GM23338 (cell line): Measurements from ENCODE around the gene PIK3R5. TPM values are rescaled to one million over a fixed set of nuclear protein-coding genes. Genes with fewer than 3 reads are reported as not detected.

Experiments
- ATAC-seq: fragments of 200-7000 bp; cut with Tn5 transposase; 3 replicates; pipeline ENCODE4 v1.9.1; 2020
- DNase-seq: peaks from one replicate; pipeline ENCODE4 v3.0.0-alpha.2; 2015; ENCODE audit warnings: low spot score
- H2AFZ ChIP-seq: fragments of 200-600 bp; sonication (generic); 2 replicates; pipeline ENCODE4 v1.8.0; 2016; ENCODE audit warnings: antibody characterized with exemption, mild to moderate bottlenecking, moderate library complexity
- H3F3A ChIP-seq: fragments of 200-600 bp; sonication (generic); replicated peaks from 2 replicates; pipeline ENCODE4 v1.8.0; 2017; ENCODE audit warnings: antibody characterized with exemption, mixed run types, low read depth
- H3K27ac ChIP-seq: fragments of 200-600 bp; sonication (generic); 2 replicates; pipeline ENCODE4 v1.6.1; 2016; ENCODE audit warnings: low read depth
- H3K27me3 ChIP-seq: fragments of 200-600 bp; sonication (generic); 2 replicates; pipeline ENCODE4 v1.8.0; 2016; ENCODE audit warnings: mild to moderate bottlenecking, mixed run types, moderate library complexity; ENCODE audit not compliant: insufficient read depth
- H3K36me3 ChIP-seq: fragments of 200-600 bp; sonication (generic); 2 replicates; pipeline ENCODE4 v1.8.0; 2016; ENCODE audit warnings: mild to moderate bottlenecking; ENCODE audit not compliant: insufficient read depth
- H3K4me1 ChIP-seq: fragments of 200-600 bp; sonication (generic); 2 replicates; pipeline ENCODE4 v1.8.0; 2016; ENCODE audit warnings: mild to moderate bottlenecking, moderate library complexity; ENCODE audit not compliant: insufficient read depth
- H3K4me2 ChIP-seq: fragments of 200-600 bp; sonication (generic); 2 replicates; pipeline ENCODE4 v1.7.1; 2017; ENCODE audit warnings: mixed run types
- H3K4me3 ChIP-seq: fragments of 200-600 bp; sonication (generic); 2 replicates; pipeline ENCODE4 v1.6.1; 2016; ENCODE audit warnings: mixed run types
- H3K79me2 ChIP-seq: fragments of 200-600 bp; sonication (generic); replicated peaks from 2 replicates; pipeline ENCODE4 v1.8.0; 2017; ENCODE audit warnings: mild to moderate bottlenecking; ENCODE audit not compliant: insufficient read depth
- H3K9me2 ChIP-seq: fragments of 200-600 bp; sonication (generic); 2 replicates; pipeline ENCODE4 v1.8.0; 2017; ENCODE audit not compliant: insufficient read depth
- H4K20me1 ChIP-seq: fragments of 200-600 bp; sonication (generic); replicated peaks from 2 replicates; pipeline ENCODE4 v1.8.0; 2017; ENCODE audit warnings: mild to moderate bottlenecking; ENCODE audit not compliant: insufficient read depth
- H3K27ac Mint-ChIP-seq: 2 replicates; pipeline ENCODE4 v1.8.0; 2020; ENCODE audit warnings: inconsistent platforms, mild to moderate bottlenecking, moderate library complexity, mixed read lengths
- H3K27me3 Mint-ChIP-seq: 3 replicates; pipeline ENCODE4 v1.8.0; 2022; ENCODE audit warnings: low read depth, mild to moderate bottlenecking, moderate library complexity, mixed read lengths, inconsistent platforms; ENCODE audit not compliant: insufficient read depth, poor library complexity
- H3K36me3 Mint-ChIP-seq: 3 replicates; pipeline ENCODE4 v1.8.0; 2021; ENCODE audit warnings: low read depth, mild to moderate bottlenecking, inconsistent platforms, moderate library complexity, mixed read lengths
- H3K4me1 Mint-ChIP-seq: 3 replicates; pipeline ENCODE4 v1.8.0; 2020; ENCODE audit warnings: mild to moderate bottlenecking, inconsistent platforms, mixed read lengths
- H3K4me3 Mint-ChIP-seq: 3 replicates; pipeline ENCODE4 v1.8.0; 2021; ENCODE audit warnings: moderate library complexity, mild to moderate bottlenecking, inconsistent platforms, mixed read lengths
- H3K9me3 Mint-ChIP-seq: 3 replicates; pipeline ENCODE4 v1.8.0; 2020; ENCODE audit warnings: moderate library complexity, mild to moderate bottlenecking, inconsistent platforms, mixed read lengths
- CTCF ChIP-seq, 2 experiments: fragments of 200-600 bp in 1 of 2; sonication (generic) in 1 of 2; conservative IDR thresholded peaks; 2 replicates each; pipeline versions ENCODE4 v1.5.1 to v1.6.1; 2016 to 2017; ENCODE audit warnings: antibody characterized with exemption in 2 of 2, low read depth in 2 of 2, mild to moderate bottlenecking in 2 of 2, moderate library complexity in 1 of 2
- ETS1 ChIP-seq: IDR thresholded peaks from 2 replicates; pipeline ENCODE4 v1.6.1; 2016; ENCODE audit warnings: antibody characterized with exemption
- EZH2 ChIP-seq: fragments of 200-600 bp; sonication (generic); IDR thresholded peaks from one replicate; pipeline ENCODE4 v1.8.0; 2017; ENCODE audit warnings: antibody characterized with exemption, mild to moderate bottlenecking, low read depth; ENCODE audit not compliant: unreplicated experiment
- EZH2phosphoT487 ChIP-seq: fragments of 200-600 bp; sonication (generic); IDR thresholded peaks from one replicate; pipeline ENCODE4 v1.8.1; 2018; ENCODE audit warnings: antibody characterized with exemption; ENCODE audit not compliant: unreplicated experiment
- JUNB ChIP-seq: IDR thresholded peaks from one replicate; pipeline ENCODE4 v1.6.1; 2016; ENCODE audit warnings: antibody characterized with exemption; ENCODE audit not compliant: unreplicated experiment
- NANOG ChIP-seq: IDR thresholded peaks from 2 replicates; pipeline ENCODE4 v1.6.1; 2016; ENCODE audit warnings: antibody characterized with exemption, borderline replicate concordance
- POLR2AphosphoS5 ChIP-seq: IDR thresholded peaks from 2 replicates; pipeline ENCODE4 v1.6.1; 2016; ENCODE audit warnings: antibody characterized with exemption, low read depth
- REST ChIP-seq: IDR thresholded peaks from one replicate; pipeline ENCODE4 v1.6.1; 2018; ENCODE audit warnings: antibody characterized with exemption; ENCODE audit not compliant: unreplicated experiment
- STAT1 ChIP-seq: IDR thresholded peaks from one replicate; pipeline ENCODE4 v1.6.1; 2016; ENCODE audit warnings: antibody characterized with exemption; ENCODE audit not compliant: unreplicated experiment
- ZNF114 ChIP-seq: fragments of 250-450 bp; sonication (Bioruptor Pico); IDR thresholded peaks from 2 replicates; pipeline ENCODE4 v1.5.0; 2020; ENCODE audit warnings: mild to moderate bottlenecking, moderate library complexity
- ZNF331 ChIP-seq: fragments of 250-450 bp; sonication (Bioruptor Pico); IDR thresholded peaks from 2 replicates; pipeline ENCODE4 v1.5.0; 2020; ENCODE audit warnings: low read depth, mild to moderate bottlenecking, moderate library complexity
- ZNF462 ChIP-seq: fragments of 250-450 bp; sonication (Bioruptor Pico); IDR thresholded peaks from 2 replicates; pipeline ENCODE4 v1.5.0; 2020; ENCODE audit warnings: mild to moderate bottlenecking, moderate library complexity
- polyA plus RNA-seq: library from polyadenylated mRNA; unstranded; fragments of >200 nt; fragmentation: Nextera tagmentation; extraction: Ambion mirVana; gene quantifications from 2 replicates; pipeline ENCODE4 v1.2.1, GENCODE V29; 2016
- total RNA-seq: library from RNA; depleted of rRNA; stranded (reverse); fragments of >200 nt; shearing (Covaris generic); gene quantifications from 2 replicates; pipeline ENCODE4 v1.2.3, GENCODE V29; 2014

Gene PIK3R5
- total and polyA plus RNA-seq, 2 experiments from 2014 or later, result 1.7 to 9.4 TPM

- Mint-ChIP-seq H3K9me3 (peaks cover 6% of the 10 kb centered on the region), H3K27me3 (peaks cover 8% of the 10 kb centered on the region), H3K4me3 (no peak overlapping the region), H3K36me3 (peaks cover 7% of the 10 kb centered on the region; the same call in 2 of the 3 replicates), H3K4me1 (no peaks in the 10 kb centered on the region), H3K27ac (no peak overlapping the region)
- Histone ChIP-seq H3K36me3 (no peaks in the 10 kb centered on the region), H4K20me1 (no peaks in the 10 kb centered on the region), H3K27me3 (no peaks in the 10 kb centered on the region), H3K4me2 (no peak overlapping the region), H3K4me1 (no peaks in the 10 kb centered on the region), H3F3A (no peaks in the 10 kb centered on the region), H3K4me3 (no peak overlapping the region), H3K9me2 (no peaks in the 10 kb centered on the region), H3K27ac (no peak overlapping the region), H3K79me2 (no peaks in the 10 kb centered on the region), H2AFZ (no peak overlapping the region)
- ATAC-seq (no peak), DNase-seq (no peak)
- TF ChIP-seq POLR2AphosphoS5 (no peak), ETS1 (no peak), NANOG (no peak), EZH2phosphoT487 (no peak), STAT1 (no peak), ZNF462 (CRISPR knock-in tag) (no peak), ZNF114 (CRISPR knock-in tag) (no peak), JUNB (no peak), EZH2 (no peak), ZNF331 (CRISPR knock-in tag) (no peak), CTCF (conservative IDR thresholded peaks at IDR 0.05; ENCODE audit: low read depth in 2 of 2) (no peak), REST (no peak)
Measured at GRCh38 chr17:8912084-8912981, 53.2 kb downstream of the PIK3R5 start.
